Vagina (tissue), 2 donors: ENCODE measurements around the gene LRRC8C.

Experiments used
- POLR2A ChIP-seq, 2 donors: fragments of 450-650 bp; IDR thresholded peaks; one replicate each; pipeline ENCODE4 v1.6.1; 2017; ENCODE audit warnings: antibody characterized with exemption in 2 of 2, mild to moderate bottlenecking in 2 of 2, moderate library complexity in 2 of 2
- POLR2AphosphoS5 ChIP-seq, 2 donors: sonication (generic); formaldehyde crosslinking; IDR thresholded peaks; one replicate each; pipeline ENCODE4 v1.9.0; 2017; ENCODE audit warnings: antibody characterized with exemption in 2 of 2, mild to moderate bottlenecking in 2 of 2, low read depth in 1 of 2; ENCODE audit not compliant: insufficient read depth in 1 of 2
- TF ChIP-seq, protein P1 (sequence below), 3 experiments: fragments of 450-650 bp in 2 of 3; fragments of 200-600 bp in 1 of 3; sonication (generic) in 1 of 3; IDR thresholded peaks; one replicate each; pipeline ENCODE4 v1.5.1; 2017 to 2019; ENCODE audit warnings: antibody characterized with exemption in 3 of 3, mild to moderate bottlenecking in 2 of 3, moderate library complexity in 2 of 3

DNA sequence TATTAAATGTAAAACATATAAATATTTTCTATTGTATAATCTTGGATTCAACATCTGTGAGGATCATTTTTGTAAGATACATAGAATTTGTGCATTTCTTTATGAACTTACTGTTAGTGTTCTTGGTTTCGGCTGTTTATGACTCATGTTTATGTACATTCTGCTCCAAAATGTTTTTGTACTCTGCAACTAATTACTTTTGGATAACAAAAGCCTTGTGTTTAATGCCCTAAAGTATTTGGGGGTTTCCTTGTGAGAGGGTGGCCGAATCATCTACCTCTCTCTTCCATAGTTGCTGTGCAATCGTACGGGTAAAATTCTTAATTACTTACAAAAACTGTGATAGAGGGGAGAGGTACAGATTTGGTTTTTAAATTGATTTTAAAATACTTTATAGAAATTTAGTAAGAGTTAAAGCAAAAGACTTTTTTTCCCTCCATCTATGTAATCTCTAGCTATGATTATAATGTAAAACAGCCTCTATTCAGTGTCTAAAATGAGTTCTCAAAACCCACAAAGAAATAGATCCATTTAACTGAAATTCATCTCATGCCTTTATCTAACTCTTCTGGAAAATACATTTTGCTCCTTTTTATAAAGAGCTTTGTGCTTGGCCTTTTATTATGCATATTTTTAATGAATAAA is 38.7 kb upstream of the LRRC8C start:
- no peak for TF ChIP-seq POLR2AphosphoS5 (IDR thresholded peaks at IDR 0.05; ENCODE audit: insufficient read depth in 1 of 2, low read depth in 1 of 2)
- TF ChIP-seq POLR2A (IDR thresholded peaks at IDR 0.05), result no peak
- TF ChIP-seq, protein P1, sequence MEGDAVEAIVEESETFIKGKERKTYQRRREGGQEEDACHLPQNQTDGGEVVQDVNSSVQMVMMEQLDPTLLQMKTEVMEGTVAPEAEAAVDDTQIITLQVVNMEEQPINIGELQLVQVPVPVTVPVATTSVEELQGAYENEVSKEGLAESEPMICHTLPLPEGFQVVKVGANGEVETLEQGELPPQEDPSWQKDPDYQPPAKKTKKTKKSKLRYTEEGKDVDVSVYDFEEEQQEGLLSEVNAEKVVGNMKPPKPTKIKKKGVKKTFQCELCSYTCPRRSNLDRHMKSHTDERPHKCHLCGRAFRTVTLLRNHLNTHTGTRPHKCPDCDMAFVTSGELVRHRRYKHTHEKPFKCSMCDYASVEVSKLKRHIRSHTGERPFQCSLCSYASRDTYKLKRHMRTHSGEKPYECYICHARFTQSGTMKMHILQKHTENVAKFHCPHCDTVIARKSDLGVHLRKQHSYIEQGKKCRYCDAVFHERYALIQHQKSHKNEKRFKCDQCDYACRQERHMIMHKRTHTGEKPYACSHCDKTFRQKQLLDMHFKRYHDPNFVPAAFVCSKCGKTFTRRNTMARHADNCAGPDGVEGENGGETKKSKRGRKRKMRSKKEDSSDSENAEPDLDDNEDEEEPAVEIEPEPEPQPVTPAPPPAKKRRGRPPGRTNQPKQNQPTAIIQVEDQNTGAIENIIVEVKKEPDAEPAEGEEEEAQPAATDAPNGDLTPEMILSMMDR (IDR thresholded peaks at IDR 0.05), result no peak
